ENCODE data around the gene SPRYD3.
A peak's percentile ranks its signal among the peaks of the same experiment; 100 is the strongest.

SPRYD3 gene

DNA sequence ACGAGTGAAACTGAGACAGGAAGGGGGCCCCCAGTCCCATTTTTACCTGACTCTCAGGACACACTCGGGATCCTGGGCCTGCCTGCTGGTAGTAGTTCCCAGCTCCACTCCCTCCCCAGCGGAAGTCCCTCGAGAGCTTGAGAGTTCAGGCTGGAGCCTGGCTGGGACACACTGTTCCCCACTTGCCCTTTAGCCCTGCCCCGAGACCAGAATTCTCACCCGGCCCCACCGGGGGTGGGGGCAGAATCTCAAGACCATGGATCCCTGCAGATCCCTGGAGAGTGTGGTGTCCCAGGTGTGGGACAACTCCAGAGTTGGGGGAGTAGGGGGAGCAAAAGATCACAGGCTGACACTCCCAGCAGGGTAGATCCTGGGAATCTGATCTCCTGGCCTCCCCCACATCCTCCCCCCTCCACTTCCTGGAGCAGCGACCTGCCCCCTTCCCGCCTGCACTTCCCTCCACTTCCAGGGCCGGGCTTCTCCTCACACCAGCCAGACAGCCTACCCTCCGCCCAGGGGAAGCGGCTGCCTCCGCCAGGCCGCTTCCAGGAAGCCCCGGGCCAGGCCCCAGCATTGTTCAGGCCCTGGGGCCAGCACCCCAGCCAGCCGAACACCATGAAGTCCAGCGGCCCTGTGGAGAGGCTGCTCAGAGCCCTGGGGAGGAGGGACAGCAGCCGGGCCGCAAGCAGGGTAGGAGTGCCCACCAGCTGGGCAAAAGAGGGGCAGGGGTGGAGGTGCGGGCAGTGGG, 29.4 kb downstream of the SPRYD3 start, which contains the start of gene TNS2:
Gene TNS2, plus strand, starts transcription at position 495 of the 748 bp plus-strand sequence. Its CDS starts 121 bp downstream, at position 616.
- peak within 1 kb of the TSS; percentile 56 for H3K27ac ChIP-seq
- TF ChIP-seq CTCF (IDR thresholded peaks at IDR 0.05; ENCODE audit: low read depth, low read length, missing control alignments) = no peak
- peaks cover 11% of the 10 kb centered on the region for H3K36me3 ChIP-seq (replicated peaks)
- H3K4me3 ChIP-seq (ENCODE audit: low read depth, low read length) = peak within 1 kb of the TSS; percentile 62
- H3K27me3 ChIP-seq (replicated peaks) = no peaks in the 10 kb centered on the region
- no peak for DNase-seq
- in situ Hi-C loops (cut with HindIII; ENCODE audit: low pct_ligation_motif_present, low sequenced_read_pairs) = no loop called here

GRCh38 chr12:53048780-53049401, 30.3 kb downstream of the SPRYD3 start:
- Histone ChIP-seq H3K27me3 (replicated peaks) (no peaks in the 10 kb centered on the region), H3K36me3 (replicated peaks) (peaks cover 7% of the 10 kb centered on the region), H3K27ac (peak overlapping the region; percentile 56), H3K4me3 (ENCODE audit: low read depth, low read length) (peak overlapping the region; percentile 62)
- DNase-seq = no peak
- in situ Hi-C loops (cut with HindIII; ENCODE audit: low pct_ligation_motif_present, low sequenced_read_pairs) = no loop called here
- TF ChIP-seq CTCF (IDR thresholded peaks at IDR 0.05; ENCODE audit: low read depth, low read length, missing control alignments) = no peak

- no peak for DNase-seq
Measured at GRCh38 chr12:53048033-53048779, 31.0 kb downstream of the SPRYD3 start.

GRCh38 chr12:53047221-53048032, 31.8 kb downstream of the SPRYD3 start:
- no peak for TF ChIP-seq CTCF (IDR thresholded peaks at IDR 0.05; ENCODE audit: low read depth, low read length, missing control alignments)
- in situ Hi-C loops (cut with HindIII; ENCODE audit: low pct_ligation_motif_present, low sequenced_read_pairs) = no loop called here
- Histone ChIP-seq H3K27ac (peak overlapping the region; percentile 56), H3K36me3 (replicated peaks) (no peaks in the 10 kb centered on the region), H3K4me3 (ENCODE audit: low read depth, low read length) (peak overlapping the region; percentile 66), H3K27me3 (replicated peaks) (no peaks in the 10 kb centered on the region)
- DNase-seq = no peak

More at GRCh38 chr12:53048033-53048779, 31.0 kb downstream of the SPRYD3 start:
- Histone ChIP-seq H3K27ac (peak overlapping the region; percentile 56), H3K4me3 (ENCODE audit: low read depth, low read length) (peak overlapping the region; percentile 53), H3K36me3 (replicated peaks) (peaks cover under 1% of the 10 kb centered on the region), H3K27me3 (replicated peaks) (no peaks in the 10 kb centered on the region)
- in situ Hi-C loops (cut with HindIII; ENCODE audit: low pct_ligation_motif_present, low sequenced_read_pairs) = no loop called here
- peak; percentile 5 for TF ChIP-seq CTCF (IDR thresholded peaks at IDR 0.05; ENCODE audit: low read depth, low read length, missing control alignments)

GRCh38 chr12:53046655-53047220, 32.5 kb downstream of the SPRYD3 start:
- H3K4me3 ChIP-seq (ENCODE audit: low read depth, low read length) = peak overlapping the region; percentile 66
- no peaks in the 10 kb centered on the region for H3K36me3 ChIP-seq (replicated peaks)
- TF ChIP-seq CTCF (IDR thresholded peaks at IDR 0.05; ENCODE audit: low read depth, low read length, missing control alignments) = no peak
- no peaks in the 10 kb centered on the region for H3K27me3 ChIP-seq (replicated peaks)
- H3K27ac ChIP-seq = peak overlapping the region; percentile 76
- in situ Hi-C loops (cut with HindIII; ENCODE audit: low pct_ligation_motif_present, low sequenced_read_pairs) = no loop called here
- peak; percentile 68 for DNase-seq
